Breast epithelium (tissue), 4 donors: ENCODE measurements around the gene CLIP2. TPM values are rescaled to one million over a fixed set of nuclear protein-coding genes. Genes with fewer than 3 reads are reported as not detected.

Experiments used
- DNase-seq, 2 donors: peaks; one replicate each; pipeline ENCODE4 v3.0.0-alpha.2; 2019; ENCODE audit warnings: low spot score in 2 of 2
- H3K27ac ChIP-seq, 2 donors: fragments of 200-600 bp; sonication (generic) in 1 of 2; one replicate each; pipeline ENCODE4 v1.5.1; 2016 to 2019; ENCODE audit warnings: mild to moderate bottlenecking in 1 of 2
- H3K27me3 ChIP-seq, 2 donors: fragments of 200-600 bp; sonication (generic) in 1 of 2; one replicate each; pipeline versions ENCODE4 v1.5.1 to v1.6.0; 2017 to 2019; ENCODE audit warnings: control low read depth in 1 of 2, mild to moderate bottlenecking in 1 of 2
- H3K36me3 ChIP-seq: fragments of 200-600 bp; one replicate; pipeline ENCODE4 v1.5.1; 2019
- H3K4me1 ChIP-seq, 2 donors: fragments of 200-600 bp; sonication (generic); one replicate each; pipeline ENCODE4 v1.5.1; 2016 to 2019; ENCODE audit warnings: control low read depth in 1 of 2
- H3K4me3 ChIP-seq, 3 donors: fragments of 200-600 bp; sonication (generic); 1 replicate in 2 of 3; 2 replicates in 1 of 3; pipeline ENCODE4 v1.5.1; 2016 to 2019; ENCODE audit warnings: mild to moderate bottlenecking in 3 of 3, moderate library complexity in 2 of 3
- H3K9me3 ChIP-seq, 2 donors: fragments of 200-600 bp; sonication (generic) in 1 of 2; one replicate each; pipeline ENCODE4 v1.5.1; 2016 to 2019; ENCODE audit warnings: control low read depth in 1 of 2
- CTCF ChIP-seq, 3 donors: fragments of 450-650 bp; IDR thresholded peaks; one replicate each; pipeline ENCODE4 v1.5.1; 2016 to 2017; ENCODE audit warnings: antibody characterized with exemption in 3 of 3, mild to moderate bottlenecking in 3 of 3, moderate library complexity in 3 of 3
- POLR2A ChIP-seq: fragments of 450-650 bp; IDR thresholded peaks from one replicate; pipeline ENCODE4 v1.6.1; 2016; ENCODE audit warnings: antibody characterized with exemption, mild to moderate bottlenecking, moderate library complexity
- POLR2AphosphoS5 ChIP-seq, 3 donors: sonication (generic); formaldehyde crosslinking; IDR thresholded peaks; one replicate each; pipeline ENCODE4 v1.6.1; 2017; ENCODE audit warnings: antibody characterized with exemption in 3 of 3
- intact Hi-C: fragments of 100-400 bp; cut with DNase I; formaldehyde crosslinking; loops from one replicate; pipeline ENCODE4 v1.15.1; 2023; ENCODE audit warnings: low total_unique reads
- total RNA-seq, 3 donors: library from RNA; depleted of rRNA; stranded (reverse); fragments of >200 nt; gene quantifications; one replicate each; pipeline ENCODE4 v1.1.0, GENCODE V29; 2016

The CLIP2 gene
- total RNA-seq, 3 donors from 2014 or later = 7.3 to 20.3 (median 13.0) TPM

GRCh38 chr7:74291535-74291934 is 2.3 kb downstream of the CLIP2 start:
- no peak for DNase-seq
- no peak overlapping the region for H3K27ac ChIP-seq
- H3K9me3 ChIP-seq = no peaks in the 10 kb centered on the region
- H3K4me1 ChIP-seq = peaks cover 0 to 3% of the 10 kb centered on the region in 2 donors
- no peaks in the 10 kb centered on the region for H3K36me3 ChIP-seq
- H3K4me3 ChIP-seq = no peak overlapping the region
- intact Hi-C loops = no loop called here
- TF ChIP-seq POLR2AphosphoS5 (IDR thresholded peaks at IDR 0.05) (no peak), CTCF (IDR thresholded peaks at IDR 0.05) (no peak), POLR2A (no peak)
- no peaks in the 10 kb centered on the region for H3K27me3 ChIP-seq

GRCh38 chr7:74292757-74293576 is 3.8 kb downstream of the CLIP2 start:
- TF ChIP-seq CTCF (IDR thresholded peaks at IDR 0.05) (no peak), POLR2AphosphoS5 (IDR thresholded peaks at IDR 0.05) (no peak), POLR2A (no peak)
- Histone ChIP-seq H3K36me3 (no peaks in the 10 kb centered on the region), H3K27ac (no peak overlapping the region), H3K27me3 (no peaks in the 10 kb centered on the region), H3K4me3 (no peak overlapping the region), H3K9me3 (no peaks in the 10 kb centered on the region), H3K4me1 (peaks cover 0 to 3% of the 10 kb centered on the region in 2 donors)
- intact Hi-C loops = no loop called here
- no peak for DNase-seq

- H3K4me1 ChIP-seq = no peaks in the 10 kb centered on the region
- H3K36me3 ChIP-seq = no peaks in the 10 kb centered on the region
- H3K27ac ChIP-seq = no peak overlapping the region
- no peak for DNase-seq
- no peaks in the 10 kb centered on the region for H3K9me3 ChIP-seq
- TF ChIP-seq POLR2A (no peak), POLR2AphosphoS5 (IDR thresholded peaks at IDR 0.05) (no peak), CTCF (IDR thresholded peaks at IDR 0.05) (no peak)
- H3K27me3 ChIP-seq = no peaks in the 10 kb centered on the region
- intact Hi-C loops = no loop called here
- H3K4me3 ChIP-seq = no peak overlapping the region
Observed at GRCh38 chr7:74293577-74293908, 4.3 kb downstream of the CLIP2 start.

- intact Hi-C loops = no loop called here
- no peaks in the 10 kb centered on the region for H3K36me3 ChIP-seq
- TF ChIP-seq POLR2AphosphoS5 (IDR thresholded peaks at IDR 0.05) (no peak), POLR2A (no peak)
- no peak for DNase-seq
- no peak overlapping the region for H3K4me3 ChIP-seq
- no peaks in the 10 kb centered on the region for H3K27me3 ChIP-seq
- H3K4me1 ChIP-seq = no peaks in the 10 kb centered on the region
- H3K9me3 ChIP-seq = no peaks in the 10 kb centered on the region
- H3K27ac ChIP-seq = peak overlapping the region in 1 of 2 donors; percentile 45
Observed at GRCh38 chr7:74294191-74294998, 5.2 kb downstream of the CLIP2 start.

GRCh38 chr7:74297516-74298233 is 8.5 kb downstream of the CLIP2 start:
- intact Hi-C loops = no loop called here

More at GRCh38 chr7:74297516-74298233, 8.5 kb downstream of the CLIP2 start:
- Histone ChIP-seq H3K4me3 (no peak overlapping the region), H3K9me3 (no peaks in the 10 kb centered on the region), H3K36me3 (no peaks in the 10 kb centered on the region), H3K27me3 (no peaks in the 10 kb centered on the region), H3K4me1 (no peaks in the 10 kb centered on the region), H3K27ac (no peak overlapping the region)
- DNase-seq = no peak
- TF ChIP-seq CTCF (IDR thresholded peaks at IDR 0.05) (no peak), POLR2A (no peak), POLR2AphosphoS5 (IDR thresholded peaks at IDR 0.05) (no peak)
